Endothelial cell of hepatic sinusoid (primary cell): ENCODE measurements around the gene ERBIN.
"Not testable (repeated sequence)": the region's sequence is repeated elsewhere in the genome, so short reads cannot be mapped to it uniquely, and the experiment has no call there.

Experiments used
- in situ Hi-C: cut with HindIII; loops from 2 replicates; pipeline ENCODE4 v1.10.0; 2017; ENCODE audit warnings: low sequenced_read_pairs

ERBIN gene

DNA sequence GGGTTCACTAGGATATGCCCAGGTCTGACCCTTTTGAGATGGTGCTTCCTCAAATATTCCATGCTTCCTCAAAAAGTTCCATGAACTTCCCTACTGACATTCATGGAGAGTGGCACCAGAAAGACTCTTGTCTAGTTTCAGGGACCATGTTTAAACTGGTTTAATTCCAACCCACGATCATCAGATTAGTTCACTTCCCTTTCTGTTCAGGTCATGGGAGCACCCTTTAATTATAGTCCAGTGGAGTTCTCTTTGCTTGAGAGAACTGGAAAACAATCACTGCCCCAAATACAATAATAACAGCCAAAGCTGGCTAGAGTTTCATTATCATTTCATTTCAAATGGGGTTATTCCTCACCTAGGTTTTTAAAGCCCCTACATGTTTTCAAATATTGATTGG is 9.7 kb upstream of the ERBIN start:
- in situ Hi-C loops = no loop called here

DNA sequence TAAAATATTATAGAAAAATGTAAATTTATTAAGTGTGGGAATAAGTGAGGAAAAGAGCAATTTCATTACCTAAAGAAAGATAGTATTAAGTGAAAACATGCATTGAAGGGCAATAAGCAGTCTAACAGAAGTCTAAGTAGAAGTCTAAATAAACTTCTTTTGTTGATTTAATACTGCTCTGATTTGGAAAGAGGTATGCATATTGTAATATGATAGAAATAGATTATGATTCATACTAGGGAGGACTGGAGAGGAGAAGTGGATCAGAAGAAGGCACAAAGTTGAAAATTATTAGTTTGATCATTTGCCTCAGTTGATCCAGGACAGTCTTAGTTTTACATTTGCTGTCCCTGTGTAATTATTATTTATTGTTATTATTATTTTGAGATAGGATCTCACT is 6.6 kb upstream of the ERBIN start:
- in situ Hi-C loops = no loop called here

DNA sequence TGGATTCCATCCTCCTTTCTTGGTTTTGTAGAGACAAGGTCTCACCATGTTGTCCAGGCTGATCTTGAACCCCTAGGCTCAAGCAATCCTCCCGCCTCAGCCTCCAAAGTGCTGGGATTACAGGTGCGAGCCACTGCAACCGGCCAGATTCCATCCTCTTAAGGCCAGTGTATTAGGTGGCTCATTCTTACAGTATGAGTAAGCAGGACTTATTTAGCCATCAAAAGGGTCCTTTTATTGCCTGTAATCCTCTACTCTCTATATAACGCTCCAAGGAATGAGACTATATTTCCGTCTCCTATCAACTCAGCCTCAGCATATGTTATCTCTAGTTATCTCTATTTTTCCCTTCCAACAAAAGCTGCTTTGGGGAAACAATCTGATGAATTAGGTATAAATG is 3.0 kb upstream of the ERBIN start:
- in situ Hi-C loops = no loop called here

DNA sequence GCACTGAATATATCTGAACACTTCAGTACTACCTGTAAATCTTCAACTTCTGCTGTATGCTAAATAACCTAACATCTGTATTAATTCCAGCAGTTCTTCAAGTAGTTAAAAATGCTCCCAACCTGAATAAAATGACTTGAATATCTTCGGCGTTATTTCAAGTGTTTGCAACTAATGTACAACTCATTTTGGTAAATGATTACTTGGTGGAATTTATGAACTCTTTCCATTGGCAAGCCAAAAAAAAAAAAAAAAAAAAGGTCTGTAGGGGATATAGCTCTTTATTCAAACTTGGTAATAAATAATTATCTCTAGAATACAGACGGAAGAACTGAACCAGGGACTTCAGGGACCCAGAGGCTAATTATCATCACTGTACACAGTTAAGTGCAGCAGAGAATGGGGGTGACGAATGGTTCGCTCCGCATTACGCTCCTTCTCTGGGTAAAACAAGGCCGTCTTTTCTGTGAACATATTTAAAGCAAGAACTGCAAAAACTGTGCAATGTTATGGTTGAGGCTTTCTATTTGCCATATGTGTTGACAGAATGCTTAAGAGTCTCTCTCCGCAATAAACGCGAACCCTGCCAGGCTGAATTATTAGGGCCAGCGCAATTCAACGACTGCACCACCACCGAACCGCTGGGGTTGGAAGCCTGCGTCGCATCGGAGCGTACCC is 1.9 kb upstream of the ERBIN start:
- in situ Hi-C loops = no loop called here

DNA sequence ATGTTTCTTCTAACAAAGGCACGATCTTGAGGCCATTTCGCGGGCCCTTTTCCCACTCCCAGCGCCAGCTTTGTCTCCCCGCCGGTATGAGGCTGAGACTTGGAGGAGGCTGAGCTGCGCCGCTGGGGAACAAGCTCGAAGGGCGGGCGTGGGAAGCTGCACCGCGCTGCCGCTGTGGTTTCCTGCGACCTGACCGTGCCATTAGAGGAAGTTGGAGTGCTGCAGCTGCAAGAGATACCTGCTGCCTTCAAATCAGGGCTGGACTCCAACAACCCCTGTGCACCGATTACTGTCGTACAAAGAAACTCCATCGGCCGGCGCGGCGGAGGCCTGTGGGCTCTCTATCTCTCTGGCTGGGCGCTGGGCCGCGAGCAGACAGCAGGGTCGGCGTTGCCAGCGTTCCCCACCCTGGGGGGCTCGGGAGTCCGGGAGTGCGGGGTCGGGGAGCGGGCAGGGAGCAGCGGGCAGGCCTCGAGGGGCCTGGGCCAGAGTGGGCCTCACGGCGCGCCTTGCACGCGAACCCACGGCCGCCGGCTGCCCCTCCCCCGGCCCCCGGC is 1.3 kb upstream of the ERBIN start:
- in situ Hi-C loops = no loop called here

- in situ Hi-C loops = no loop called here
Observed at GRCh38 chr5:65925601-65926275, 637 bp upstream of the ERBIN start.

DNA sequence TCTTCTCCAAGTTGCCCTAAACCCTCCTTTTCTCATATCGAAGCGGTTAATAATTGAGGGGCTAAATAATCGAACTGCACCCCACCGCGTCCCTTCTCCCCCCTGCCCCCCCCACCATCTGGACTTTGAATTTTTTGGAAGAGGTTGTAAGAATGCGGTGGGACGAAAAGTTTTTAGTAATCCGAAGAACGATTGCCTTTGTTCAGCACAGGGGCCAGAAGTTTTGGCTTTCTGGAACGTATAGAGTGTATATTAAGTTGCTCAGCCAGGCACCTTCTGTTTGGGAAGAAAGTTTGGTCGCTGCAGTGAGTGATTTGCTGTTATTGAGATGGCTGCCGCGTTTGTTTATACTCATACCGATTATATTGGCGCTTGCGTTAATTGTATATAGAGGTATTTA is 518 bp downstream of the ERBIN start:
- in situ Hi-C loops = no loop called here

GRCh38 chr5:65927503-65928321 is 1.3 kb downstream of the ERBIN start:
- in situ Hi-C loops = no loop called here

GRCh38 chr5:65928322-65928752 is 2.0 kb downstream of the ERBIN start:
- in situ Hi-C loops = no loop called here

DNA sequence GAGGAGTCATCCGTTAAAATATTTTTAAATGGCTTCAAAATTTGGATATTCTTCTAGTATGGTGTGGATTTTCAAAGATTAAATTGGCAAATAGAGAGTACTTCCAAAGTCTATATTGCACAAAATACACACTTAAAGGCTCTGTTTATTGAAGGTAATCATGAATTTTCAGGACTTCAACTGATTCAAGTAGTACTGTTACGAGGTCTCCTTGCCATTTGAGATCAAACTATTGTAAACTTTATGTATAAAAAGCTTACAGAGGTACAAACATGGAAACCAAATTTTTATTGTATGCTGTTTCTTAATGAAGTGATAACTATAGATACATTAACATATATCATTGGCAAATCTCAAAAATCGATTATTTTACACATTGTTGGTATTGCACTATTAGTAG is 2.5 kb downstream of the ERBIN start:
- in situ Hi-C loops = no loop called here

DNA sequence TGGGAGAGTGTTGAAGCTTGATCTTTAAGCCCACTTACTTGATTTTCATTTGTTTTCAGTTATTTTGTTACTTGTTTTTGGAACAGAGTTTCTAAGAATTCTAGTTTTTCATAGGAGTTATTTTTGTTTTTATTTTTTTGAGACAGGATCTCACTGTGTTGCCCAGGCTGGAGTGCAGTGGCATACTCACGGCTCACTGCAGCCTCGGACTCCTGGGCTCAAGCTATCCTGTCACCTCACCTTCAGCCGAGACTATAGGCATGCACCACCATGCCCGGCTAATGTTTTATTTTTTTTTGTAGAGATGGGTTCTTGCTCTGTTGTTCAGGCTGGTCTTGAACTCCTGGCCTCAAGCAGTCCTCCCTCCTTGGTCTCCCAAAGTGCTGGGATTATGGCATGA is 6.3 kb downstream of the ERBIN start:
- in situ Hi-C loops = no loop called here

DNA sequence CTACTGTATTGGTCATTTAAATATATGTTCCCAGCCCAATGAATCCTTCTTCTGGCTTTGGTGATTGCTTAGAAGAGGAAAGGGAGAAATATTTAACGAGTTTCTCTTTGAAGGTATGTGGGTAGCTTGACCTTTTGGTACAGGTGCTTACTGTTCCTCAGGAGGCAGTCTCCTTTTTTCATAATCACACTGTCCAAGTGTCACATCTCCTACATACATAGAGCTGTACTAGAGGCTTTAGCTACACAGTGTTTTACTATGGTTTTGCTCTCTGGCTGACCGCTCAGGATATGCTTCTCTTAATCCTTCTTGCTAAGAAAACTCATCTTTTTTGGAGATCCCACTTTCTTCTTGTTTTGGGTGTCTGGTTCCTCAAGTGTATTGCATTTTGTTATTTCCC is 6.9 kb downstream of the ERBIN start:
- in situ Hi-C loops = no loop called here

- in situ Hi-C loops = no loop called here
Observed at GRCh38 chr5:65938256-65938655, 11.9 kb downstream of the ERBIN start.

DNA sequence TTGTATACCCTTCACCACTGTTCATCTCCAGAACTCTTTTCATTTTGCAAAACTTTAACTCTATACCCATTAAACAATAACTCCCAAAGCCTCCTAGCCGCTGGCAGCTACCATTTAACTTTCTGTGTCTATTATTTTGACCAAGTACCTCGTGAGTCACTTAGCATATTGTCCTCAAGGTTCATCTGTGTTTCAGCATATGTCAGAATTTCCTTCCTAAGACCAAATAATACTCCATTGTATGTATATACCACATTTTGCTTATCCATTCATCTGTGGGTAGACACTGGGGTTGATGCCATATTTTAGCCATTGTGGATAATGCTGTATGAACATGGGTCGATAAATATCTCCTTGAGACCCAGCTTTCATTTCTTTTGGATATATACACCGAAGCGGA is 17.4 kb downstream of the ERBIN start:
- in situ Hi-C loops = no loop called here

DNA sequence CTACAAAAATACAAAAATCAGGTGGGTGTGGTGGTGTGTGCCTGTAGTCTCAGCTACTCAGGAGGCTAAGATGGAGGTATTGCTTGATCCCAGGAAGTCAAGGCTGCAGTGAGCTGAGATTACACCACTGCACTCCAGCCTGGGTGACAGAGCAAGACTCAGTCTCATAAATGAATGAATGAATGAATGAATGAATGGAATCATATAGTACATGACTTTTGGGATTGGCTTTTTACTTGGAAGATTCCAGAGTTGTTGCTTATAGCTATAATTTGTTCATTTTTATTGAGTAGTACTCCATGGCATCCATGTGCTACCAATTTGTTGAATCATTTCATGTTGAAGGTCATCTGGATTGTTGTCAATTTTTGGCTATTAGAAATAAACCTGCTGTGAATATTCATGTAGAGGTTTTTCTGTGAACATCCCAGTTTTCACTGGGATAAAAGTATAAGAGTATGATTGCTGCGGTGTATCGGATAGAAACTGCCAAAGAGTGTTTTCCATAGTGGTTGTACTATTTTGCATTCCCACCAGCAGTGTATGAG is 19.9 kb downstream of the ERBIN start:
- in situ Hi-C loops = no loop called here

DNA sequence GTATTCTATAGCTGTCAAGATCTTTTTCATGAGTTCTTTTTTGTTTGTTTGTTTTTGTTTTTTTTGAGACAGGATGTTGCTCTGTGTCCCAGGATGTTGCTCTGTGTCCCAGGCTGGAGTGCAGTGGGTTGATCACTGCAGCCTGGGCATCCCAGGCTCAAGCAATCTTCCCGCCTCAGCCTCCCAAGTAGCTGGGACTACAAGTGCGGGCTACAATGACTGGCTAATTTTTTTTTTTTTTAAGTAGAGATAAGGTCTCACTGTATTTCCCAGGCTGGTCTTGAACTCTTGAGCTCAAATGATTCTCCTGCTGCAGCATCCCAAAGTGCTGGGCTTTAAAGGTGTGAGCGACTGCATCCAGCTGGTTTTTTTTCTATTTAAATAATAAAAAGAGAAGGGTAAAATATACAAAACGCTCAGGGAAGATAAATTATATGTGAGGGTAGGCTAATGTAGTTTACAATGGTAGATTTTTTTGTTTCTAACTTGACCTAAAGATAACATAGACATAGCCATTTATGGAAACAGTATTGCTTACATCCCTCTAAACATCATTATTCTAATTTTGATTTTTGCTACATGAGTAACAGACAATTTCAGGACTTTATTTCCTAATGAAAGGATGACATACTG is 21.9 kb downstream of the ERBIN start:
- in situ Hi-C loops = no loop called here

GRCh38 chr5:65951330-65951729 is 25.0 kb downstream of the ERBIN start:
- in situ Hi-C loops = no loop called here

GRCh38 chr5:65952259-65952658 is 25.9 kb downstream of the ERBIN start:
- in situ Hi-C loops = no loop called here

GRCh38 chr5:65954200-65954599 is 27.8 kb downstream of the ERBIN start:
- in situ Hi-C loops = no loop called here

GRCh38 chr5:65955746-65956145 is 29.4 kb downstream of the ERBIN start:
- in situ Hi-C loops = no loop called here

GRCh38 chr5:65957703-65958102 is 31.3 kb downstream of the ERBIN start:
- in situ Hi-C loops = not testable (repeated sequence)
